DOHH2 (cell line): ENCODE data around the gene SOX10.

Experiments used
- EZH2phosphoT487 ChIP-seq: fragments of 200-600 bp; sonication (generic); IDR thresholded peaks from 2 replicates; pipeline ENCODE4 v1.6.1; 2017; ENCODE audit warnings: borderline replicate concordance, mild to moderate bottlenecking, antibody characterized with exemption, low read length, moderate library complexity, mixed read lengths
- TF ChIP-seq, protein P1 (sequence below): fragments of 200-600 bp; sonication (generic); IDR thresholded peaks from one replicate; pipeline ENCODE4 v1.5.1; 2014; ENCODE audit warnings: antibody characterized with exemption, mild to moderate bottlenecking, low read depth, low read length; ENCODE audit not compliant: poor library complexity, severe bottlenecking

DNA sequence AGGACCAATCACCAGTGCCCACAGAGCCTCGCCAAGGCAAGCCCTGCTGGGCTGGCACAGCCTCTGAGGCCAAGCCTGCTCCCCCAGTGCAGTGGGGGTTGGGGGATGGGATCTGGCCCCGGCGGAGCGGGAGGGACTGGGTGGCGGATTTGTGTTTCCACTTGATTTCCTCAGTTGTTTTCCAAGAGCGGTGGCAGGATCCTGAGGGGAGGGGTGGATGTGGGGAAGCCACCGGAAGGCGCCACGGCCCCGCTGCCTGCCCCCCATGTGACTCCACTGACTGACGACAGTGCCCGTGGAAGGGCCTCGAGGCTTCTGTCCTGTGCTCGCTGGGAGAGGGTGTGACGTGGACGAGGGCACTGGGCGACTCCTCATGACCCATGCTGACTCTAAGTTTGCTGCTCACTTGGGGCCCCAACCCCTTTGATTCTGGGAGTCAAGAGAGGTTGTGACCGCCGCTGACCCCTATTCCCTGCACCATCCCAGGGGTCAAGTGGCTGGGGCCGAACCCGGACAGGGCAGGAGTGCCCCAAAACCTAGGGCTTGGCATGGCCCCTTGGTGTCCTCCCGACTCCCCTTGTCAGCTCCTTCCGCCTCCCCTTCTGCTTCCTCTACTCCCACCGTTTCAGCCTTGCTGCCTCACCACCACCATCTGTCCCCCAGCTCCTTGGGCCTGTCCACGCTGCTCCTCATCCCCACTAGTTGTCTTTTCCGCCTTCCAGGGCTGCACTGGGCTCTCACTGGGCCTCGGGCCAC is 49.3 kb upstream of the SOX10 start:
- TF ChIP-seq, protein P1, sequence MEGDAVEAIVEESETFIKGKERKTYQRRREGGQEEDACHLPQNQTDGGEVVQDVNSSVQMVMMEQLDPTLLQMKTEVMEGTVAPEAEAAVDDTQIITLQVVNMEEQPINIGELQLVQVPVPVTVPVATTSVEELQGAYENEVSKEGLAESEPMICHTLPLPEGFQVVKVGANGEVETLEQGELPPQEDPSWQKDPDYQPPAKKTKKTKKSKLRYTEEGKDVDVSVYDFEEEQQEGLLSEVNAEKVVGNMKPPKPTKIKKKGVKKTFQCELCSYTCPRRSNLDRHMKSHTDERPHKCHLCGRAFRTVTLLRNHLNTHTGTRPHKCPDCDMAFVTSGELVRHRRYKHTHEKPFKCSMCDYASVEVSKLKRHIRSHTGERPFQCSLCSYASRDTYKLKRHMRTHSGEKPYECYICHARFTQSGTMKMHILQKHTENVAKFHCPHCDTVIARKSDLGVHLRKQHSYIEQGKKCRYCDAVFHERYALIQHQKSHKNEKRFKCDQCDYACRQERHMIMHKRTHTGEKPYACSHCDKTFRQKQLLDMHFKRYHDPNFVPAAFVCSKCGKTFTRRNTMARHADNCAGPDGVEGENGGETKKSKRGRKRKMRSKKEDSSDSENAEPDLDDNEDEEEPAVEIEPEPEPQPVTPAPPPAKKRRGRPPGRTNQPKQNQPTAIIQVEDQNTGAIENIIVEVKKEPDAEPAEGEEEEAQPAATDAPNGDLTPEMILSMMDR: no peak
- TF ChIP-seq EZH2phosphoT487: no peak
